HG03354 (cell line): ENCODE measurements around the gene IL34.
A peak's percentile ranks its signal among the peaks of the same experiment; 100 is the strongest.
"Not testable (repeated sequence)": the region's sequence is repeated elsewhere in the genome, so short reads cannot be mapped to it uniquely, and the experiment has no call there.

Experiments
- ATAC-seq: cut with Tn5 transposase; IDR thresholded peaks from one replicate; pipeline ENCODE4 v1.9.1; 2021; ENCODE audit warnings: mild to moderate bottlenecking; ENCODE audit not compliant: unreplicated experiment, poor library complexity, severe bottlenecking

IL34 gene

GRCh38 chr16:70630960-70631745 is 15.2 kb upstream of the IL34 start:
- no peak for ATAC-seq

GRCh38 chr16:70632273-70632672 is 14.1 kb upstream of the IL34 start:
- no peak for ATAC-seq

- not testable (repeated sequence) for ATAC-seq
Observed at GRCh38 chr16:70633617-70634016, 12.7 kb upstream of the IL34 start.

- no peak for ATAC-seq
Observed at GRCh38 chr16:70634861-70635260, 11.5 kb upstream of the IL34 start.

GRCh38 chr16:70635336-70636016 is 10.9 kb upstream of the IL34 start:
- no peak for ATAC-seq

- ATAC-seq, result no peak
Observed at GRCh38 chr16:70638814-70639792, 7.3 kb upstream of the IL34 start.

GRCh38 chr16:70642633-70643032 is 3.7 kb upstream of the IL34 start:
- ATAC-seq, result no peak

- ATAC-seq, result not testable (repeated sequence)
Observed at GRCh38 chr16:70643264-70643663, 3.1 kb upstream of the IL34 start.

- ATAC-seq, result no peak
Observed at GRCh38 chr16:70644763-70645597, 1.4 kb upstream of the IL34 start.

- no peak for ATAC-seq
Observed at GRCh38 chr16:70647441-70648359, 1.3 kb downstream of the IL34 start.

GRCh38 chr16:70648606-70649005 is 2.2 kb downstream of the IL34 start:
- ATAC-seq, result no peak

- ATAC-seq, result no peak
Observed at GRCh38 chr16:70649300-70649699, 2.9 kb downstream of the IL34 start.

GRCh38 chr16:70650216-70650615 is 3.9 kb downstream of the IL34 start:
- no peak for ATAC-seq

GRCh38 chr16:70651524-70651923 is 5.2 kb downstream of the IL34 start:
- ATAC-seq, result no peak

- ATAC-seq, result no peak
Observed at GRCh38 chr16:70652322-70652721, 6.0 kb downstream of the IL34 start.

- ATAC-seq, result peak; percentile 12
Observed at GRCh38 chr16:70653406-70653805, 7.0 kb downstream of the IL34 start.

GRCh38 chr16:70653809-70654771 is 7.7 kb downstream of the IL34 start:
- peak; percentile 50 for ATAC-seq
